HG03060 (cell line): ENCODE results near the gene TLN1.

Experiments used
- ATAC-seq: cut with Tn5 transposase; IDR thresholded peaks from one replicate; pipeline ENCODE4 v1.9.1; 2021; ENCODE audit warnings: low read depth, moderate number of reproducible peaks; ENCODE audit not compliant: unreplicated experiment

TLN1 gene

GRCh38 chr9:35666045-35666444 is 66.0 kb downstream of the TLN1 start:
- ATAC-seq, result no peak

- ATAC-seq, result no peak
These were observed 66.5 kb downstream of the TLN1 start for GRCh38 chr9:35665471-35665818.

GRCh38 chr9:35664531-35665470 is 67.2 kb downstream of the TLN1 start, which contains the start of gene ARHGEF39:
Gene ARHGEF39, minus strand, starts transcription at chr9:35665195. Its CDS starts 26 bp downstream, at chr9:35665169.
- peak; percentile 39 for ATAC-seq

- ATAC-seq, result no peak
These were observed 69.6 kb downstream of the TLN1 start for GRCh38 chr9:35662437-35662836.

GRCh38 chr9:35661756-35662350 is 70.1 kb downstream of the TLN1 start:
- no peak for ATAC-seq

GRCh38 chr9:35660966-35661415 is 71.0 kb downstream of the TLN1 start:
- no peak for ATAC-seq

GRCh38 chr9:35659340-35659739 is 72.7 kb downstream of the TLN1 start:
- ATAC-seq, result no peak

- no peak for ATAC-seq
These were observed 73.1 kb downstream of the TLN1 start for GRCh38 chr9:35658968-35659220.

- peak; percentile 28 for ATAC-seq
These were observed 73.6 kb downstream of the TLN1 start, which contains the start of gene CCDC107 for GRCh38 chr9:35658137-35658967. Gene CCDC107, plus strand, starts transcription at chr9:35658292. Its CDS starts 88 bp downstream, at chr9:35658380.

- peak; percentile 87 for ATAC-seq
These were observed 74.4 kb downstream of the TLN1 start, which contains the start of gene RMRP for GRCh38 chr9:35657546-35658136. Gene RMRP, minus strand, starts transcription at chr9:35658019.

- no peak for ATAC-seq
These were observed 75.0 kb downstream of the TLN1 start for GRCh38 chr9:35656831-35657545.

GRCh38 chr9:35656348-35656747 is 75.6 kb downstream of the TLN1 start:
- ATAC-seq, result no peak

- no peak for ATAC-seq
These were observed 78.4 kb downstream of the TLN1 start for GRCh38 chr9:35653611-35654010.

- no peak for ATAC-seq
These were observed 79.2 kb downstream of the TLN1 start for GRCh38 chr9:35652829-35653209.

GRCh38 chr9:35651956-35652828 is 79.8 kb downstream of the TLN1 start:
- ATAC-seq, result no peak

GRCh38 chr9:35650341-35651158 is 81.4 kb downstream of the TLN1 start, which contains the start of gene SIT1:
Gene SIT1, minus strand, starts transcription at chr9:35650931. Its CDS starts 78 bp downstream, at chr9:35650853.
- no peak for ATAC-seq

- ATAC-seq, result no peak
These were observed 82.3 kb downstream of the TLN1 start for GRCh38 chr9:35649431-35650340.
